PC-3 (cell line): ENCODE measurements around the gene CAMTA1. TPM values are rescaled to one million over a fixed set of nuclear protein-coding genes. Genes with fewer than 3 reads are reported as not detected.

Source experiments
- ATAC-seq: fragments of 200-7000 bp; cut with Tn5 transposase; 2 replicates; pipeline ENCODE4 v1.9.1; 2020; ENCODE audit warnings: mild to moderate bottlenecking, moderate library complexity
- BruUV-seq: library from RNA; stranded (reverse); fragments of 400-500 nt; replicated peaks from 2 replicates; lab custom pipeline; 2021; lab: Mats Ljungman, UMichigan
- CTCF ChIA-PET: fragments of 300-600 bp; sonication (Branson Sonifier 250); formaldehyde crosslinking; loops from one replicate; lab custom pipeline; 2022; ENCODE audit warnings: antibody characterized with exemption; lab: Charles Lee
- POLR2A ChIA-PET: fragments of 300-600 bp; sonication (Branson Sonifier 250); formaldehyde crosslinking; loops from one replicate; lab custom pipeline; 2022; ENCODE audit warnings: antibody characterized with exemption; ENCODE audit not compliant: unreplicated experiment; lab: Charles Lee
- DNase-seq: peaks from one replicate; pipeline ENCODE4 v3.0.0-alpha.2; 2015
- H2AFZ ChIP-seq: fragments of 300-600 bp; sonication (generic); 2 replicates; pipeline ENCODE4 v1.6.0; 2016; ENCODE audit warnings: antibody characterized with exemption, low read length
- H3F3A ChIP-seq: fragments of 300-600 bp; sonication (generic); one replicate; pipeline ENCODE4 v1.6.0; 2017; ENCODE audit warnings: antibody characterized with exemption, low read length, control low read depth, mild to moderate bottlenecking; ENCODE audit not compliant: unreplicated experiment
- H3K27ac ChIP-seq: fragments of 300-600 bp; sonication (generic); 2 replicates; pipeline ENCODE4 v1.5.1; 2016; ENCODE audit warnings: mild to moderate bottlenecking, low read length
- H3K27me3 ChIP-seq: fragments of 300-600 bp; sonication (generic); 2 replicates; pipeline ENCODE4 v1.6.1; 2016; ENCODE audit warnings: low read length, mixed read lengths
- H3K36me3 ChIP-seq: fragments of 300-600 bp; sonication (generic); 2 replicates; pipeline ENCODE4 v1.6.1; 2016; ENCODE audit warnings: low read depth, mixed run types, low read length, mixed read lengths
- H3K4me1 ChIP-seq: fragments of 300-600 bp; sonication (generic); 2 replicates; pipeline ENCODE4 v1.5.1; 2016; ENCODE audit warnings: low read length; ENCODE audit not compliant: insufficient read depth
- H3K4me2 ChIP-seq: fragments of 300-600 bp; sonication (generic); 2 replicates; pipeline ENCODE4 v1.6.0; 2016; ENCODE audit warnings: low read length
- H3K4me3 ChIP-seq: fragments of 300-600 bp; sonication (generic); 2 replicates; pipeline ENCODE4 v1.5.1; 2016; ENCODE audit warnings: mild to moderate bottlenecking, low read length, mixed read lengths
- H3K79me2 ChIP-seq: fragments of 300-600 bp; sonication (generic); 2 replicates; pipeline ENCODE4 v1.6.1; 2017; ENCODE audit warnings: low read length, mixed read lengths
- H3K9ac ChIP-seq: fragments of 300-600 bp; sonication (generic); 2 replicates; pipeline ENCODE4 v1.6.0; 2016; ENCODE audit warnings: mild to moderate bottlenecking, low read length
- H3K9me2 ChIP-seq: fragments of 300-600 bp; sonication (generic); replicated peaks from 2 replicates; pipeline ENCODE4 v1.6.1; 2016; ENCODE audit warnings: mixed run types, low read length, mixed read lengths
- H3K9me3 ChIP-seq: fragments of 300-600 bp; sonication (generic); 2 replicates; pipeline ENCODE4 v1.6.1; 2016; ENCODE audit warnings: low read length, mixed read lengths
- H4K20me1 ChIP-seq: fragments of 300-600 bp; sonication (generic); 2 replicates; pipeline ENCODE4 v1.6.1; 2016; ENCODE audit warnings: low read length, mixed read lengths
- EZH2 ChIP-seq: fragments of 300-600 bp; sonication (generic); IDR thresholded peaks from one replicate; pipeline ENCODE4 v1.6.1; 2017; ENCODE audit warnings: antibody characterized with exemption, mild to moderate bottlenecking, low read length; ENCODE audit not compliant: unreplicated experiment
- EZH2phosphoT487 ChIP-seq: fragments of 300-600 bp; sonication (generic); IDR thresholded peaks from 2 replicates; pipeline ENCODE4 v1.6.1; 2018; ENCODE audit warnings: mild to moderate bottlenecking, antibody characterized with exemption, low read length, borderline replicate concordance
- intact Hi-C: fragments of 100-400 bp; cut with micrococcal nuclease; formaldehyde crosslinking; loops from 2 replicates; pipeline ENCODE4 v1.9.0; 2023
- total RNA-seq: library from RNA; depleted of rRNA; stranded (reverse); fragments of >200 nt; gene quantifications from 2 replicates; pipeline ENCODE4 v1.2.3, GENCODE V29; 2014
- TF ChIP-seq, protein P1 (sequence below): fragments of 300-600 bp; sonication (generic); conservative IDR thresholded peaks from 2 replicates; pipeline ENCODE4 v1.5.1; 2017; ENCODE audit warnings: antibody characterized with exemption, low read depth, mild to moderate bottlenecking, low read length

Gene CAMTA1
- total RNA-seq, 1 experiment from 2014 or later = 40.8 TPM

DNA sequence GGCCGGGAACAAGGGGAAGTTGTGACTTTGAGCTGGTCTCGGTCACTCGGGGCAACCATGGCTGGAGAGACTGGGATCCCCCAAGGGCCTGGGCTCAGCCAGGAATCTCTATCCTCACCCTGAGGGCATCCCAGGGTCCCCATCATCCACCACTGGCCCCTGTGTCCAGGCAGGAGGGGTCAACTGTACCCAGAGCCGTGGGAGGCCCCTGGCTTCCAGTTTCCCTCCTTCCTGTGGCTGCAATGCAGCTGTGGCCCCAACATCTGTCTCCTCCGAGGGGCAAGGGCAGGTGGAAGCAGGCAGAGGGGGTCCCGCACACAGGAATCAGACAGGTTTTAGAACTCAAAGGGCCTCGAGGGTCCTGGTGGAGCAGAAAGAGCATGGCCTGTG lies 653.1 kb downstream of the CAMTA1 start:
- H3F3A ChIP-seq = no peaks in the 10 kb centered on the region
- DNase-seq (no peak), ATAC-seq (no peak)
- no peak overlapping the region for H3K27ac ChIP-seq
- H3K4me2 ChIP-seq = no peak overlapping the region
- ChIA-PET CTCF (no interaction called here), POLR2A (no interaction called here)
- peaks cover 48% of the 10 kb centered on the region for H3K27me3 ChIP-seq
- H3K9me2 ChIP-seq = no peaks in the 10 kb centered on the region
- H4K20me1 ChIP-seq = no peaks in the 10 kb centered on the region
- no peak overlapping the region for H3K4me3 ChIP-seq
- BruUV-seq = no TSS peak
- H3K4me1 ChIP-seq = no peaks in the 10 kb centered on the region
- H3K9ac ChIP-seq = no peak overlapping the region
- no peak overlapping the region for H2AFZ ChIP-seq
- no peaks in the 10 kb centered on the region for H3K9me3 ChIP-seq
- intact Hi-C loops = no loop called here
- no peaks in the 10 kb centered on the region for H3K36me3 ChIP-seq
- TF ChIP-seq EZH2 (no peak), EZH2phosphoT487 (no peak)
- TF ChIP-seq, protein P1, sequence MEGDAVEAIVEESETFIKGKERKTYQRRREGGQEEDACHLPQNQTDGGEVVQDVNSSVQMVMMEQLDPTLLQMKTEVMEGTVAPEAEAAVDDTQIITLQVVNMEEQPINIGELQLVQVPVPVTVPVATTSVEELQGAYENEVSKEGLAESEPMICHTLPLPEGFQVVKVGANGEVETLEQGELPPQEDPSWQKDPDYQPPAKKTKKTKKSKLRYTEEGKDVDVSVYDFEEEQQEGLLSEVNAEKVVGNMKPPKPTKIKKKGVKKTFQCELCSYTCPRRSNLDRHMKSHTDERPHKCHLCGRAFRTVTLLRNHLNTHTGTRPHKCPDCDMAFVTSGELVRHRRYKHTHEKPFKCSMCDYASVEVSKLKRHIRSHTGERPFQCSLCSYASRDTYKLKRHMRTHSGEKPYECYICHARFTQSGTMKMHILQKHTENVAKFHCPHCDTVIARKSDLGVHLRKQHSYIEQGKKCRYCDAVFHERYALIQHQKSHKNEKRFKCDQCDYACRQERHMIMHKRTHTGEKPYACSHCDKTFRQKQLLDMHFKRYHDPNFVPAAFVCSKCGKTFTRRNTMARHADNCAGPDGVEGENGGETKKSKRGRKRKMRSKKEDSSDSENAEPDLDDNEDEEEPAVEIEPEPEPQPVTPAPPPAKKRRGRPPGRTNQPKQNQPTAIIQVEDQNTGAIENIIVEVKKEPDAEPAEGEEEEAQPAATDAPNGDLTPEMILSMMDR = no peak
- H3K79me2 ChIP-seq = no peaks in the 10 kb centered on the region

DNA sequence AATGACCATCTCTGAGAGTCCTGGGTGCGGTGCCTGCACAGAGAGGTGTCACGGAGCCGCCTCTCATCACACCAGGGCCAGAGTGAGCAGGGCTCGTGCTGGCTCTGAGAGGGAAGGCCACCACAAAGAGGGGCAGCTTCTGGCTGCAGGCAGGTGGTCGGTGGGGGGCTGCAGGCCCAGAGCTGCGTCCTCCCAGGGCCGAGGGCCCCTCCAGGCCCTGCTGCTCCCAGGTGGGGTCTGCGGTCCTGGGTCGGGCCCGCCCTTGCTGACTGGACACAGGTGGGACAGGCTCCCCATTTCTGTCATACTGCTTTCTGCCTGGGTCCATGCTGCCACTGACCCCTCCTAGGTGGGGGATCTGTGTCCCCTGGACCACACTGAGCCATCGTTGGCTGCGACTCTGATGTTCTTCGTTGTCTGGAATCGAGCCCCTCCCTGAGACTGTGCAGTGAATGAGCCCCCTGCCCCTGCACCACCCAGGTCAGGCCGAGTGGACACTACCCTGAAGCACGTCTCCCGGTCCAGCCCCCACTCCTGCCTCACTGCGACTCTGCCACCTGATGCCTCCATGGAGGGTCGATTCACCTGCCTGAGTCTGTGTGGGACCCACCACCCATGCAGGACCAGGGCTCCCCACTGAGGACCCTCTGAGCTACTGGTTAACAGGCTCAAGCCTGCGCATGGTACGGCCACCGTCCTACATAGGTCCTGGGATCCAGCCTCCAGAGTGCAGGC lies 653.8 kb downstream of the CAMTA1 start:
- Histone ChIP-seq H3K4me1 (no peaks in the 10 kb centered on the region), H3K9me2 (no peaks in the 10 kb centered on the region), H3K27ac (no peak overlapping the region), H3K4me3 (no peak overlapping the region), H3K36me3 (no peaks in the 10 kb centered on the region), H3K9me3 (no peaks in the 10 kb centered on the region), H3K9ac (no peak overlapping the region), H4K20me1 (no peaks in the 10 kb centered on the region), H3K79me2 (no peaks in the 10 kb centered on the region), H3K27me3 (peaks cover 53% of the 10 kb centered on the region), H2AFZ (no peak overlapping the region), H3F3A (no peaks in the 10 kb centered on the region), H3K4me2 (no peak overlapping the region)
- DNase-seq (no peak), ATAC-seq (no peak)
- ChIA-PET POLR2A (no interaction called here), CTCF (no interaction called here)
- TF ChIP-seq, protein P1 = no peak
- TF ChIP-seq EZH2 = no peak
- no peak for TF ChIP-seq EZH2phosphoT487
- intact Hi-C loops = no loop called here
- BruUV-seq = no TSS peak

DNA sequence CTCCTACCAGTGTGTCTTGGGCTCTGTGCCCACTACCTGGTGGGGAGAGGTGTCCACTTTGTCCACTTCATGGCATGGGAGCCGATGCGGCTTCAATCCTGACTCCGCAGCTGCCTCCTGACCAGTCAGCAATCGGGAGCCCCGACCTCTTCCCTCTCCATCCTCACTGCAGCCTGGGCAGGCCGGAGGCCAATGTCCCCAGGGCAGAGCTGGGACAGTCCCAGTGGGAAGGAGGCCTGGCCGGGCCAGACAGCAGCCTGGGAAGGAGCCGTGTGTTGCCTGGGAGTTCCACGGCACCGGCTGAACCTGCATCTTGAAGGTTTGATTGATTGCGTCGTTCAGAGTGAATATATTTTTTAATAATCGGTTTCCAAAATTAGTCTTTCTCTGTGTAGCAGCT lies 654.9 kb downstream of the CAMTA1 start:
- Histone ChIP-seq H3K9ac (no peak overlapping the region), H3K4me3 (no peak overlapping the region), H3K36me3 (no peaks in the 10 kb centered on the region), H3K27ac (no peak overlapping the region), H3F3A (no peaks in the 10 kb centered on the region), H3K4me2 (no peak overlapping the region), H3K4me1 (no peaks in the 10 kb centered on the region), H2AFZ (no peak overlapping the region), H3K9me3 (no peaks in the 10 kb centered on the region), H3K79me2 (no peaks in the 10 kb centered on the region), H3K27me3 (peaks cover 60% of the 10 kb centered on the region), H3K9me2 (no peaks in the 10 kb centered on the region), H4K20me1 (no peaks in the 10 kb centered on the region)
- POLR2A ChIA-PET = no interaction called here
- CTCF ChIA-PET = no interaction called here
- no peak for DNase-seq
- BruUV-seq = no TSS peak
- TF ChIP-seq, protein P1 = no peak
- TF ChIP-seq EZH2phosphoT487 (no peak), EZH2 (no peak)
- intact Hi-C loops = no loop called here
- no peak for ATAC-seq
